Erythroblast (primary cell): ENCODE data around the gene RGCC.

Source experiments
- GATA1 ChIP-seq: IDR thresholded peaks from 2 replicates; pipeline ENCODE4 v1.6.1; 2011; ENCODE audit warnings: low read depth, mild to moderate bottlenecking, control low read depth, low read length, moderate library complexity
- POLR2A ChIP-seq: IDR thresholded peaks from 2 replicates; pipeline ENCODE4 v1.6.1; 2011; ENCODE audit warnings: mild to moderate bottlenecking, low read length

GRCh38 chr13:41495044-41495443 lies 37.7 kb downstream of the RGCC start:
- TF ChIP-seq POLR2A (no peak), GATA1 (no peak)
